ENCODE results near the gene RCOR3.
"Not testable (repeated sequence)": the region's sequence is repeated elsewhere in the genome, so short reads cannot be mapped to it uniquely, and the experiment has no call there.

RCOR3 gene

DNA sequence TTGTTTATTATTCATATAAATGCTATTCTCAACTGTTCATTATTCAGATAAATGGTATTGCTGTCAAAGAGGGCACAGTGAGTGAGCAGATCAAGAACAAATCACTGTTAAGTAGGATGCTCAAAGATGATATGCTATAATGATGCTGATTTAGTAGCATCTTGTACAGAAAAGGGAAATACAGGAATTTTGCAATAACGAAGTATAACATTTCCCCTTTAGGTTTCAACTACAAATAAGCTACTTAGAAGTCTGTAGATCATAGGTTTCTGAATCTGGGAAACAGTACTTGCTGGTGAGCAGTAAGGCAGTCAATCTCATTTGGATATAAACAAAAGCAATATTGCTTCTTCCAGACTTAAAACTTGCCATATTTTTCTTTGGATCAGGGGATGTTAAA, 27.3 kb upstream of the RCOR3 start:
- Histone ChIP-seq H3K36me3 (ENCODE audit: insufficient read depth) (no peaks in the 10 kb centered on the region), H3K27me3 (ENCODE audit: insufficient read depth, low read depth) (no peaks in the 10 kb centered on the region), H2AFZ (ENCODE audit: low read depth) (no peak overlapping the region), H3K4me2 (no peak overlapping the region), H3K79me2 (ENCODE audit: insufficient read depth, low read depth) (no peaks in the 10 kb centered on the region), H3K27ac (no peak overlapping the region), H3K4me1 (ENCODE audit: low read depth, poor library complexity, severe bottlenecking) (no peaks in the 10 kb centered on the region), H3K9ac (no peak overlapping the region), H4K20me1 (ENCODE audit: insufficient read depth) (no peaks in the 10 kb centered on the region), H3K4me3 (IDR thresholded peaks at IDR 0.05; ENCODE audit: insufficient read depth, low read depth, low read length) (no peak overlapping the region)
- TF ChIP-seq, protein P1, sequence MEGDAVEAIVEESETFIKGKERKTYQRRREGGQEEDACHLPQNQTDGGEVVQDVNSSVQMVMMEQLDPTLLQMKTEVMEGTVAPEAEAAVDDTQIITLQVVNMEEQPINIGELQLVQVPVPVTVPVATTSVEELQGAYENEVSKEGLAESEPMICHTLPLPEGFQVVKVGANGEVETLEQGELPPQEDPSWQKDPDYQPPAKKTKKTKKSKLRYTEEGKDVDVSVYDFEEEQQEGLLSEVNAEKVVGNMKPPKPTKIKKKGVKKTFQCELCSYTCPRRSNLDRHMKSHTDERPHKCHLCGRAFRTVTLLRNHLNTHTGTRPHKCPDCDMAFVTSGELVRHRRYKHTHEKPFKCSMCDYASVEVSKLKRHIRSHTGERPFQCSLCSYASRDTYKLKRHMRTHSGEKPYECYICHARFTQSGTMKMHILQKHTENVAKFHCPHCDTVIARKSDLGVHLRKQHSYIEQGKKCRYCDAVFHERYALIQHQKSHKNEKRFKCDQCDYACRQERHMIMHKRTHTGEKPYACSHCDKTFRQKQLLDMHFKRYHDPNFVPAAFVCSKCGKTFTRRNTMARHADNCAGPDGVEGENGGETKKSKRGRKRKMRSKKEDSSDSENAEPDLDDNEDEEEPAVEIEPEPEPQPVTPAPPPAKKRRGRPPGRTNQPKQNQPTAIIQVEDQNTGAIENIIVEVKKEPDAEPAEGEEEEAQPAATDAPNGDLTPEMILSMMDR (conservative IDR thresholded peaks at IDR 0.05; ENCODE audit: low read depth, low read length): no peak

DNA sequence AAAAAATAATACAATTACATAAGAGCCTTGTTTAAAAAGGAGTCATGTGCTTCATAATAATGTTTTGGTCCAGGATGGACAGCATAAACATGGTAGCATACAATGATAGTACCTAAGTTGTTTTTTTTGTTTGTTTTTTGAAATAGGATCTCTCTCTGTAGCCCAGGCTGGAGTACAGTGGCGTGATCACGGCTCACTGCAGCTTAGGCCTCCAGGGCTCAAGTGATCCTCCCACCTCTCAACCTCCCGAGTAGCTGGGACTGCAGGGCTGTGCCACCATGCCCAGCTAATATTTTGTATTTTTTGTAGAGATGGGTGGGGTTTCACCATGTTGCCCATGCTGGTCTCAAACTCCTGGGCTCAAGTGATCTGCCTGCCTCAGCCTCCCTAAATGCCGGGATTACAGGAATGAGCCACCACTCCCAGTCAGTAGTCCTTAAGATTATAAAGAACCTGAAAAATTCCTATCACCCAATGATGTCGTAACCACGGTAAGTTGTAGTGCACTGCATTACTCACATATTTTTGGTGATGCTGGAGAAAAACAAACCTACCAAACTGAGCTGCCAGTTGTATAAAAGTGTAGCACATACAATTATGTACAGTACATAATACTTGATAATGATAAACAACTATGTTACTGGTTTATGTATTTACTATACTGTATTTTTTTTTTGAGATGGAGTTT, 22.4 kb upstream of the RCOR3 start:
- Histone ChIP-seq H3K9ac (no peak overlapping the region), H3K27me3 (ENCODE audit: insufficient read depth, low read depth) (no peaks in the 10 kb centered on the region), H3K36me3 (ENCODE audit: insufficient read depth) (no peaks in the 10 kb centered on the region), H4K20me1 (ENCODE audit: insufficient read depth) (no peaks in the 10 kb centered on the region), H3K4me1 (ENCODE audit: low read depth, poor library complexity, severe bottlenecking) (no peaks in the 10 kb centered on the region), H3K79me2 (ENCODE audit: insufficient read depth, low read depth) (no peaks in the 10 kb centered on the region), H3K4me2 (no peak overlapping the region), H2AFZ (ENCODE audit: low read depth) (no peak overlapping the region), H3K27ac (no peak overlapping the region), H3K4me3 (IDR thresholded peaks at IDR 0.05; ENCODE audit: insufficient read depth, low read depth, low read length) (no peak overlapping the region)
- TF ChIP-seq, protein P1 (conservative IDR thresholded peaks at IDR 0.05; ENCODE audit: low read depth, low read length): no peak

DNA sequence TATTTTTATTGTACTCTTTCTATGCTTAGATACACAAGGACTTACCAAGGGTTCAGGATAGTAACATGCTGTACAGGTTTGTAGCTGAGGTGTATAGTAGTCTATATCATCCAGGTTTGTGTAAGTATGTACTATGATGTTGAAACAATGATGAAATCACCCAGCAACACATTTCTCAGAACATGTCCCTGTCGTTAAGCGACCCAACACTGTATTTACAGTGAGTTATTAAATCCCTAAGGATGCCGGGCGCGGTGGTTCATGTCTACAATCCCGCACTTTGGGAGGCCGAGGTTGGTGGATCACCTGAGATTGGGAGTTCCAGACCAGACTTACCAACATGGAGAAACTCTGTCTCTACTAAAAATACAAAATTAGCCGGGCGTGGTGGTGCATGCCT, 21.6 kb upstream of the RCOR3 start:
- H3K36me3 ChIP-seq (ENCODE audit: insufficient read depth): no peaks in the 10 kb centered on the region
- TF ChIP-seq, protein P1 (conservative IDR thresholded peaks at IDR 0.05; ENCODE audit: low read depth, low read length): no peak
- no peak overlapping the region for H2AFZ ChIP-seq (ENCODE audit: low read depth)
- no peak overlapping the region for H3K27ac ChIP-seq
- H3K4me3 ChIP-seq (IDR thresholded peaks at IDR 0.05; ENCODE audit: insufficient read depth, low read depth, low read length): no peak overlapping the region
- no peaks in the 10 kb centered on the region for H3K27me3 ChIP-seq (ENCODE audit: insufficient read depth, low read depth)
- H4K20me1 ChIP-seq (ENCODE audit: insufficient read depth): no peaks in the 10 kb centered on the region
- H3K4me1 ChIP-seq (ENCODE audit: low read depth, poor library complexity, severe bottlenecking): no peaks in the 10 kb centered on the region
- no peak overlapping the region for H3K4me2 ChIP-seq
- H3K79me2 ChIP-seq (ENCODE audit: insufficient read depth, low read depth): no peaks in the 10 kb centered on the region
- H3K9ac ChIP-seq: no peak overlapping the region

DNA sequence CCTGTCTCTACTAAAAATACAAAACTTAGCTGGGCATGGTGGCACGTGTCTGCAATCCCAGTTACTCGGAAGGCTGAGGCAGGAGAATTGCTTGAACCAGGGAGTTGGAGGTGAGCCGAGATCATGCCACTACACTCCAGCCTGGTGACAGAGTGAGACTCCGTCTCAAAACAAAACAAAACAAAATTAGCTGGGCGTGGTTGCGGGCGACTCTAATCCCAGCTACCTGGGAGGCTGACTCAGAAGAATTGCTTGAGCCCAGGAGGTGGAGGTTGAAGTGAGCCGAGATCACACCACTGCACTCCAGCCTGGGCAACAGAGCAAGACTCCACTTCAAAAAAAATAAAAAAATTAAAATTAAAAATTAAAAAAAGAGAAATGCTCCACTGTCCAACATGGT, 18.6 kb upstream of the RCOR3 start:
- H3K27me3 ChIP-seq (ENCODE audit: insufficient read depth, low read depth); H2AFZ ChIP-seq (ENCODE audit: low read depth); H3K4me3 ChIP-seq (IDR thresholded peaks at IDR 0.05; ENCODE audit: insufficient read depth, low read depth, low read length); H3K4me1 ChIP-seq (ENCODE audit: low read depth, poor library complexity, severe bottlenecking); H3K79me2 ChIP-seq (ENCODE audit: insufficient read depth, low read depth); H3K27ac ChIP-seq; H3K9ac ChIP-seq; H3K4me2 ChIP-seq; H4K20me1 ChIP-seq (ENCODE audit: insufficient read depth); H3K36me3 ChIP-seq (ENCODE audit: insufficient read depth): not testable (repeated sequence)

DNA sequence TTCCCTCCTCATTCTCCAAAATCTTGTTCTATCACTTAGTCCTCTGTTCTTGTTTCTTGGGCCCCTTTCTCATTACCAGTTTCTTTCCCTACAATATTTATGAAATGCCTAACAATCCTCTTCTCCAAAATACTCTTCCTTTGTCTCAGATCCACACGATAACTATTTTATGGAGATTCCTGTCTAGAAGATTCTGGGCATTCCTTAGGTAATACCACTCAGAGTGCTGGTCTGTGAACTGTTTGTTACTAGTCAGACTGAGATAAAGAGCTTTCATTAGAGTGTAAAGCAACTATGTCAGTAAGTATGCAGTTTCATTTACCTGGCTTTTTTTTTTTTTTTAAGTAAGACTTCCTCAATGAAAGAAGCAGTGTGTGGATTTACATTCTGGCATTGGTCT, 18.1 kb upstream of the RCOR3 start:
- Histone ChIP-seq H3K4me1 (ENCODE audit: low read depth, poor library complexity, severe bottlenecking) (no peaks in the 10 kb centered on the region), H3K27me3 (ENCODE audit: insufficient read depth, low read depth) (no peaks in the 10 kb centered on the region), H3K4me2 (no peak overlapping the region), H2AFZ (ENCODE audit: low read depth) (no peak overlapping the region), H3K4me3 (IDR thresholded peaks at IDR 0.05; ENCODE audit: insufficient read depth, low read depth, low read length) (no peak overlapping the region), H3K36me3 (ENCODE audit: insufficient read depth) (no peaks in the 10 kb centered on the region), H3K27ac (no peak overlapping the region), H4K20me1 (ENCODE audit: insufficient read depth) (no peaks in the 10 kb centered on the region), H3K9ac (no peak overlapping the region), H3K79me2 (ENCODE audit: insufficient read depth, low read depth) (no peaks in the 10 kb centered on the region)
- TF ChIP-seq, protein P1 (conservative IDR thresholded peaks at IDR 0.05; ENCODE audit: low read depth, low read length): no peak

DNA sequence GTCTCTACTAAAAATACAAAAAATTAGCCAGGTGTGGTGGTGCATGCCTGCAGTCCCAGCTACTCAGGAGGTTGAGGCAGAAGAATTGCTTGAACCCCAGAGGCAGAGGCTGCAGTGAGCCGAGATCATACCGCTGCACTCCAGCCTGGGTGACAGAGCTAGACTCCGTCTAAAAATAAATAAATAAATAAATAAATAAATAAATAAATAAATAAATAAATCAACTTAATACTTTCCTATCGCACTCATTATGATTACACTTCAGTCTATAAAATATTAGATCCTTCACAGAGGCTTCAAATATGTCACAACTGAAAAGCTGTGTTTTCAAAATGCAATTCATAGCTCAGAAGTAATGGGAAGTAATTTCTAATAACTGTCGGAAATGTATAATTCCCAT, 15.5 kb upstream of the RCOR3 start:
- not testable (repeated sequence) for H2AFZ ChIP-seq (ENCODE audit: low read depth); H3K79me2 ChIP-seq (ENCODE audit: insufficient read depth, low read depth); H4K20me1 ChIP-seq (ENCODE audit: insufficient read depth); H3K9ac ChIP-seq; H3K4me2 ChIP-seq; H3K4me3 ChIP-seq (IDR thresholded peaks at IDR 0.05; ENCODE audit: insufficient read depth, low read depth, low read length); H3K4me1 ChIP-seq (ENCODE audit: low read depth, poor library complexity, severe bottlenecking); H3K27me3 ChIP-seq (ENCODE audit: insufficient read depth, low read depth); H3K27ac ChIP-seq; H3K36me3 ChIP-seq (ENCODE audit: insufficient read depth)

DNA sequence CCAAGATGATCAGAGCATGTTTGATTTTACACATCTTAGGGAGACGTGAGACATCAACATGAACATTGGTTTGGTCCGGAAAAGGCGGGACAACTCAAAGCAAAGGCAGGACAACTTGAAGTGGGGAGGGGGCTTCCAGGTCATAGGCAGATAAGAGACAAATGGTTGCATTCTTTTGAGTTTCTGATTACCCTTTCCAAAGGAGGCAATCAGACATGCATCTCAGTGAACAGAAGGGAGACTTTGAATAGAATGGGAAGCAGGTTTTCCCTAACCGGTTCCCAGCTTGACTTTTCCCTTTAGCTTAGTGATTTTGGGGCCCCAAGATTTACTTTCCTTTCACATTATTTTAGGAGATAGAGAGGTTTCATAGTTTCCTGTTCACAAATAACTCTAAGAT, 12.6 kb upstream of the RCOR3 start:
- H3K36me3 ChIP-seq (ENCODE audit: insufficient read depth); H3K79me2 ChIP-seq (ENCODE audit: insufficient read depth, low read depth); H3K27ac ChIP-seq; H2AFZ ChIP-seq (ENCODE audit: low read depth); H3K27me3 ChIP-seq (ENCODE audit: insufficient read depth, low read depth); H4K20me1 ChIP-seq (ENCODE audit: insufficient read depth); H3K4me1 ChIP-seq (ENCODE audit: low read depth, poor library complexity, severe bottlenecking); H3K4me3 ChIP-seq (IDR thresholded peaks at IDR 0.05; ENCODE audit: insufficient read depth, low read depth, low read length); H3K4me2 ChIP-seq; H3K9ac ChIP-seq: not testable (repeated sequence)
